ENCODE data around the gene JMJD4.

Gene JMJD4

DNA sequence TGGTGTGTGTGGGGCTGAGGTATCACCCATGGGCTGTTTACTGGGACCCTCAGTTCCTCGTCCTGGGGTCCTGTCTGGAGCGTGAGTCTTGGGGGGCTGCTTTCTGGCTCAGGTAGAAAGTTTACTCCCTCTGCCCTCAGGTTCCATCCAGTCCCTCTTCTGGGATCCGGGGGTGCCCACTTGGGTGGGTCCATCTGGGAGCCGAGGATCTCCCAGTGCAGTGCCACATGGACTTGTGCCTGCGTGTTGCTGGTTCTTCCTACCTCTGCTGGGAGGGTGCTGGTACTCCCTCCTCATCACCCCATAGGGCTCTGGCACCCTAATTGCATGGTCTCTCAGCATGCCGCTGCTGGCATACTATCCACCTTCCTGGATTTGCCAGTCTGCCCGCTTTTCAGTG, 14.1 kb upstream of the JMJD4 start:
- DNase-seq (ENCODE audit: low read depth) = no peak

DNA sequence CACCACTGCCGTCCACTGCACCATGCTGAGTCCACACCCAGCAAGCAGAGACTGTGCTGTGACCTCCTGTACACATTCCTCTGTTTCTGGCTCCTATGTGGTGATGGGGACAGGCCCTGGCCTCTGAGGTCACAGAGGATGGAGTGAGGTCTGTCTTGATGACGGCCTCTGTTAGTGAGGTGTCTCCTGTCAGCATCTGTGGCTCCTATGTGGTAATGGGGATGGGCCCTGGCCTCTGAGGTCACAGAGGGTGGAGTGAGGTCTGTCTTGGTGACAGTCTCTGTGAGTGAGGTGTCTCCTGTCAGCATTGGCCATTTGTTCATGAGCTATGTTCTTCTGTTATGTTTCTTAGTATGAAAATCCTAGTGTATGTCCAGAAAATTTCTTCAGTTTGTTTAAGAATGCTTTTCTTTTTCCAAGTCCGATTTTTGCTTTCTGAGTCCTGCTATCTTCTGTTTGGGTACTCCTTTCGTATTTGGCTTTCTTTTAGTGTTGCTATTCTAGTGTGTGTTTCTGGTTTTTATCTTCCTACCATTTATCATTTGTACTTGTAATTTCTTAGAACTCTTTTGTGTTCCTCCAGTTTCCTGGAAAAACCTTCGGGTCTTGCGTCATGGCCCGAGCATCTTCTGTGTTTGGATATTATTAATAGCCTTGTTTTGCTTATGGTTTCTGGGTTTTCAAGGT, 13.5 kb upstream of the JMJD4 start:
- DNase-seq (ENCODE audit: low read depth) = no peak

DNA sequence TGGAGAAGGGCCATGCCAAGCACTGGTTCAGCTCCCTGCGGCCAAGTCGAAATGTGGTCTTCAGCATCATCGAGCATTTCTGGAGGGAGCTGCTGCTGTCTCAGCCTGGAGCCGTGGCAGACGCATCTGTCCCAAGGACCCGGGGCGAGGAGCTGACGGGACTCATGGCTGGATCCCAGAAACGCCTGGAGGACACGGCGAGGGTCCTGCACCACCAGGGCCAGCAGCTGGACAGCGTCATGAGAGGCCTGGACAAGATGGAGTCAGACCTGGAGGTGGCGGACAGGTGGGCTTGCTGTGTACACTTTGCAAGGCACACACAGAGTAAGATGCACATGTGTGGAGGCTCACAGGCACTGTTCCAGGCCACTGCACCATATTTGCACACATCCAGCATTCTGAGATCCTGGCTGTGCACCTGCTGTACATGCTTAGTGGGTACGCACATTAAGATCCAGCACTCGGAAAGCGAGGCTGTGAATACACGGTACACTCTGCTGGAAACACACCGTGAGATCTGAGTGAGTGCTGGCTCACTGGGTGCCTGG, 12.9 kb upstream of the JMJD4 start:
- DNase-seq (ENCODE audit: low read depth) = no peak

DNA sequence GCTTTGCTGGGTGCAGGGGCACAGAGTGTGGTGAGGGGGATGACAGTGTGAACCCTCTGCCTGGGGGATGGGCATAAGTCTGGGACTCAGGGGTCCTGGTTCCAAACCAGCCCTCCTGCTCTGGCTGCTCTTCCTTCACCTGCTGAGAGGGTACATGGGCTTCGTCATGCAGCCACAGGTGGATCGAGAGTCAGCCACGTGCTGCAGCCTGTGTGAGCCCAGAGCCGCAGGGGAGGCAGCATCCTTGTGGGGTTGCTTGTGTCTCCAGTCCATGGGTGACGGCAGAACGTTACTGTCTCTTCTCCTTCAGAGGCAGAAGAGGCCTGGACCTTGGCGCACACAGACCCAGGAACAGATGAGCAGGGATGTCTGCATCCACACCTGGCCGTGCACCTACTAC, 12.3 kb upstream of the JMJD4 start:
- DNase-seq (ENCODE audit: low read depth) = no peak

DNA sequence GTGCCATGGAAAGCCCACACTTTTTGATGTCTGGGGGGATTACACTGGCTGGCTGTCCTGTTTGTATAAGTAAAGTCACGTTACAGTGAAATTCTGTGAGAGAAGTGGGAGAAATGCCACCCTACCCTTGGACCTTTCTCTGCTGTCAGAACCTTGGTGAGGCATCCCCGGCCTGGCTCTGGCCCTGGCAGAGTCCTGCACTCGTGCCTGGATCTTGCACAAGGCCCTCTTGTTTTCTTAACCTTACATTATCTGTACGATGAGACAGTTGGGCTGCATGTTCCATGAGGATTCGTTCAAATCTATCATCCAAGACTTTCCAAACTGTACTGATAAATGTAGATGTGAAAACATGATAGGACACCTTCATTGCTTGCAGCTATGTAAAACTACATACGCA, 11.6 kb upstream of the JMJD4 start:
- no peak for DNase-seq (ENCODE audit: low read depth)

DNA sequence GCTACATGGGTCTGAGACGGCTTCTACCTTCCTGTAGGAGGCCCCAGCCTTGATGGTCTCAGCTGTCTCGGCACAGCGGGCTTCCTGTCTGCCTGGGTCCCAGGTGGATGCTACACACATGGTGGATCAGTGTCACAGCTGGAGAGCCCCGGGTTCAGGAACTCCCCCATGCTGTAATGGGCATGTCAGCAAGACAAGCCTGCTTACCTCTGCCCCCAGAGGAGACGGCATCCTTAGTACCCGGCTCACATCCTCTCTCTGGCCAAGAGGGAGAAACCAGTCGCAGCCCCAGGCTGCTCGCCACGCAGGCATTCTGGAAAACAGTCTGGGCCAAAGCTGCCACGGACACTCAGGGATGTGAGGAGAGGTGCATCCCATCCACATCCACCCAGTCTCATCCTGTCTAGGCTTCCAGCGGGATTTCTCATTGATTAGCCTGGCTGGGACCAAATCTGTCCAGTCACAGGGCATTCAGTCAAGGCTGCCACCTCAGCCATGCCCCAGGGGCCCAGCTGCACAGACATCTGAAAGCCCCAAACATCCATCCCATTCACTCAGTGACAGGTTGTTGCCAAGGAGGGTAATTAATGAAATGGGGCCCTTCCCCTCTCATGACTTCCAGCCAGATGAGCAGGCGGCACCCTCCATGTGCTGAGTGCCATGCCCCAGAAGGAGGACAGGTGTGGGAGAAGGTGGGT, 10.6 kb upstream of the JMJD4 start:
- no peak for DNase-seq (ENCODE audit: low read depth)

DNA sequence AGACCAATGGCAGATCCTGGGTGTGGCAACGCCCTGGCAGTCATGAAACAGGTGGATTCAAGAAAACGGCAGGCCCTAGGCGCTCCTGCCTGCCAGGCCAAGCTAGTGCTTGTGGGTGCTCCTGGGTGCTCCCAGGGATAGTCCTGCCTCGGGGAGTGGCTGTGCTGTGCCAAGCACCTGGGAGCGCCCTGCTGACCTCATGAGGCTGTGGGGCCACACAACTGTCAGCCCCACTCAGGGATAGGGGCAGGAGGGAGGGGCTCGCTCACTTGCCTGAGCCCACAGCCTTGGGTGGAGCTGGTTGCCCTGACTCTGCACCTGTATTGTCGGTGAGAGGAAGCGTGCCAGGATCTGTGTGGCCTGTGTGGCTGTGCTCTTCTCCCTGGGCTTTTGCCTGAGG, 9.6 kb upstream of the JMJD4 start:
- DNase-seq (ENCODE audit: low read depth) = no peak

DNA sequence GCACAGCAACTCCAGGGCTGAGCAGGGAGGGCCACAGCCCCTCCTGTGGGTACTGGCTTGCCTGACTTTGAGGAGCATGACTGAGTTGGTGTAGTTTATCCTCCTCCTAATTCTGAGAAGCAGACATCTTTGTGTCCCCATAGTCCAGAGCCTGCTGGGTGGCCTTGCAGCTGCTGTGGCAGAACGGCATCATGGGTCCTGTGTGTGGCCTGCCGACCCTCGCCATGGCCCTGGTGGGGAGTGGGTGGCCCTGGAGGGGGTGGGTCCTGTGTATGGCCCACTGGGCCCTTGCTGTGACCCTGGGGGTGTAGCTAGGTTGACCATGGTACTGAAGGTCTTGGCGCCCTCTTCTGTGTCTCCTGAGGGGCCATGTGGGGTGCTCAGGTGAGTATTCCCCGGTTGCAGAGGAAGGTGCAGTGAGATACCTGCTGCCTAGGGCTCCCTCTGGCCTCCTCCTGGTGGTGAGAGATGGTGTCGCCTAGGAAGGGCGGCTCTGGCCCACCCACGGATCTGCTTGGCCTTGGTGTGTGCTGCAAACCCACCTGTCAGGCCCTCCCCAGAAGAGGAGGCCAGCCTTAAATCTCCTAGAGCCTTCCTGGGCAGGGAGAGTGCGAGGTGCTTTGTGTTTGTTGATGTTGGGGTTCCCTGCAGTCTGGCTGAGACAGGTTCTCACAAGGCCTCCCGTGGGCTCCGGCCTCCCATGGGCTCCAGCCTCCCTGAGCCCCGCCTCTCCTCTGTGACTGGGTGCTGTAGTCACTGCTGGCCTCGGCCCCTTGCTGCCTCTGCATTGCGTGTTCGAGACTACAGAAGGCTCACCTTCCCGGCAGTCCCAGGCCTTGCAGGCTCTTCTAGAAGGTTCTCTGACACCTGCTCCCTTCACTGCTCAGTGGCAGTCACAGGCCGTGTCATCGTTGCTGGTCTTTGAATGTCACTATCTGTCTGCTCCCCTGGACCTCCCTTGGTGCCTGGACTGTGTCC, 7.9 kb upstream of the JMJD4 start:
- no peak for DNase-seq (ENCODE audit: low read depth)

DNA sequence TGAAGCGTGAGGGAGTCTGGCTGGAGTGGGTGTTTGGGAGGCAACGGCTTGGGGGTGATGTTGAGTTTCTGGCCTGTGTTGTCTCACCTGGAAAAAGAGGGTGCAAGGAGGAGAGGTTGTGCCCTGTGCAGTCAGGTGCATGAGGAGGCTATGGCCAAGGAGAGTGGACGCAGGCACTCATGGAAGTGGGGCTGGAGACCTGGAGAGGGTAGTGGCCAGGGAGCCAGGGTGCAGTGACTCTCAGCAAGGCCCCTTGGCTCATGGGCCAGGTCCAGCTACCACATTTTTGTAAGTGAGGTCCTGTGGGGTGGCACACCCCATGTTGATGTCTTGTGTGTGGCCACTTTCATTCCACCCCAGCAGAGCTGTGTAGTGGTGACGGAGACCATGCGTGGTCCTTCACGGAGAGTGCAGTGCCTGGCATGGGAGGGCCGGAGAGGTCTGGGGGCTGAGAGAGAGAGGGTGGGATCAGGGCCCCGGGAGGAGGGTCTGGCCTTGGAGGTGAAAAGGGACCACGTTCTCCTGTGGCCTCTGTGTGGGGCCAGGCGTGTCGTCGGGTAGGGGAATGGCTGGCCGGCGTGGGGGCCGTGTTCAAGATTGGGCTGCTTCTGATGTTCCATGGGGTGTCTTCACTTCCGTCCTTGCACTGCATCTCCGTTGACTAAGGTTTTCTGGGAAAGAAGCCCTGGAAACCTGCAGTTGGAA, 6.2 kb upstream of the JMJD4 start:
- no peak for DNase-seq (ENCODE audit: low read depth)

DNA sequence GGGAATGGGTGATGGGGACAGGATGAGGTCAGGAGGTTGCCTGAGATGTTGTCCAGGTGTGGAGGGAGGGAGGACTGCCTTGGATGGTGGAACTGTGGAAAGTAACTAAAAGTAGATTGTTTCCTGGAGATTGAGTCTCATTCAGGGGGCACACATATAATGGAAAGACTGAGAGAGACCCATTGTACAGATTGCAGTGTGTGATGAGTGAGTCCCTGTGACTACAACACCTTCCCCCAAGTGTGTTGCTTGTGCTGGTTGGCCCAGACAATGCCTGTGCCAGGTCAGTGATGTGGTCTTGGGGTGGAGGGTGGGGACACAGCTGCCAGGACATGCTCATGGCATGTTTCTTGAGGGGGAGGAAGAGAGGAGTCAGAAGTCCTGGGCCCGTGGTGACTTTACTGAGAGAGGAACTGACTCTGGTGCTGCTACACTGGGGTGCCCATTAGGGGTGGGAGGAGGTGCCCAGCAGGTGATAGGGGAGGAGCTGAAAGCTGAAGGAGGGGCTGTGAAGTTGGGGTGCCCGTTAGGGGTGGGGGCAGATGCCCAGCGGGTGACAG, 5.4 kb upstream of the JMJD4 start:
- no peak for DNase-seq (ENCODE audit: low read depth)

DNA sequence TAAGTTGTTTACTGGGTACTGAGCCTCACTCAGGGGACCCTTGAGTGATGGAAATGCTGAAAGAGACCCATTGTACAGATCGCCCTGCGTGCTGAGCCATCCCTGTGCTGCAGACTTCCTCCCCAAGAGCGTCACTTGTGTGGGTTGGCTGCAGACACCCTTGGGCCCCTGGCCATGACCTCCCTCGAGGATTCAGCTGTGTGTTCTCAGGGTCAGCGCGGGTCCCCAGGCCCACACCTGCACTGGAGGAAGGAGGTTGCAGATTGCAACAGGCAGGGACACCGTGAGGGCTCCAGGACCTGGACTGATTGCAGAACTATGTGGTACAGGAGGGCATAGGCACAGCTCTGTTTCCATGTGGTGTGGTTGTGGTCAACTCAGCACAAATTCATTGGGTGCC, 4.5 kb upstream of the JMJD4 start:
- no peak for DNase-seq (ENCODE audit: low read depth)

DNA sequence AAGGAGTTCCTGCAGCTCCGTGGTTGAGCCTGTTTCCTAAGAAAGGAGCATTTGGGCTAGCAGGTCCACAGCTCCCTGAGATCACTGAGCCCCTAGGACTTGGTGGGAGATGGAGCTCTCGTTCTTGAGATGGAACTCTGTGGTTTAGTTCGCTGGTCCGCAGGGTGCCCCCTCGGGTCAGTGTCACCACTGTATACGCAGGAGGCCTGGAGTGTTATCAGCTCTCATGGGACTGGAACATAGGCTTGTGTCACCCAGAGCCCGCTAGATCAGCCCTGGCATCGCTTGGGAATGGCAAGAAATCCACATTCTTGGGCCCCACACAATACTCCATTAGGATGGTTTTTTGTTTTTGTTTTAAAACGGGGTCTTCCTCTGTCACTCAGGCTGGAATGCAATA, 3.7 kb upstream of the JMJD4 start:
- no peak for DNase-seq (ENCODE audit: low read depth)

DNA sequence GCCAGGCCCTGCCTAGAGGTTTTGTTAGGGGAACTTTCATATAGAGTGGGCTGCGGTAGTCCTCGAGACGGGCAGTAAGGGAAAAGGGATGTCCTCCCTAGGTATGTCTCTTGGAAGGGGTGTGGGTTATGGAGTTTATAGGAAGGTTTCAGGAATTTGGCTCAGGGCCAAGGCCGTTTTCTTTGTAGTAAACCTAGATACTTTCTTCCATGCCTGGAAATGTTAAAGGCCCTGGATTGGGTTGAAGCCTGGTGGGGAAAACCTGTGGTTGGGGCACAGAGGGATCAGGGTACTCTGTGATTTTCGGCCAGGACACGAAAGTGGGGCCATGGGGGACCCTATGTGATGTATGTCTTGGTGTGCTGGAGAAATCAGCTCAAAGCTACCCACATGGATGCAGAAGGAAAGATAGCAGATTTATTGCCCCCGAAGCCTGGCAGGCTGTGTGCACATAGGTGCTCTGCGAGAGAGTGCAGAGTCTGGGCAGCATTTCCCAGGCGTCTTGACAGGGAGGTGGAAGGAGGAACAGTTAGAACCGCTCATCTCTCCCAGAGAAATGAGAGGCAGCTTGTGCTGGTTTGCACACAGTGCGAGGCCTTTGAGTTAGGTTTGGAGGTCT, 1.8 kb upstream of the JMJD4 start:
- no peak for DNase-seq (ENCODE audit: low read depth)

DNA sequence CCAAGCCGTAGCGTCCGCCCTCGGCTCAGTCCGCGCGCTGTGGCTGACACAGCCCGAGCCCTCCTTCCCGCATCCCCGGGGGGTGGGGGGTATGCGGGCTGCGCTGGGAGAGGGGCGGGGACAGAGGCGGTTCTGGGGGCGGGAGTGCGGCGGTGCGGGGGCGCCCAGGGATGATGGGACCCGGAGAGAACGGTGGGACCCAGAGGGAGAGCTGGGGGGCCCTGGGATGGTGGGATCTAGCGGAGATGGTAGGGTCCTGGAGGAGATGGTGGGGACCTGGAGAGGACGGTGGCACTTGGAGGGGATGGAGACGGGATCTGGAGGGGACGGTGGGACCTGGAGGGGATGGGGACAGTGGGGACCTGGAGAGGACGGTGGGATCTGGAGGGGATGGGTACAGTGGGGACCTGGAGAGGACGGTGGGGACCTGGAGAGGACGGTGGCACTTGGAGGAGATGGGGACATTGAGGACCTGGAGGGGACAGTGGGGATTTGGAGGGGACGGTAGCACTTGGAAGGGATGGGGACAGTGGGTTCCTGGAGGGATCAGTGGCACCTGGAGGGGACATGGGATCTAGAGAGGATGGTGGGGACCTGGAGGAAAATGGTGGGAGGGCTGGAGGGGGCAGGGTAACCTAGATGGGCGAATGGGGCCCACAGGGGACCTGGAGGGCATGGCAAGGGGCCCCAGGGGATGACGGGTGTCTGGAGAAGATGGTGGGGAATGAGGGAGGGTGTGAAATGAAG, 610 bp upstream of the JMJD4 start:
- no peak for DNase-seq (ENCODE audit: low read depth)

DNA sequence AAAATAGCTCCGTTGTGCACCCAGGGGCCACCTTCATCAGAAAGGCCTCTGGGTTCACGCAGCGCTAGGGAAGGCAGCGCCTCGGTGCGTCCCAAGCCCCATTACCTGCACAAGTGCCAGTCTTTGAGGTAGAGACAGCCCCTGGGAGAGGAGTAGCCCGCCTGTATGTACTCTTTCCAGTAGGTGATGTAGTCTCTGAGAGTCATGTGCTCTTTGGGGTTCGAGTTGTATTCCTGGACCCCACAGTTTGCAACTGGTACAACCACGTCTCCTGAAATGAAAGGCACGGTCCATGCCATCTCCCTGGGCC, 601 bp downstream of the JMJD4 start:
- no peak for DNase-seq (ENCODE audit: low read depth)

DNA sequence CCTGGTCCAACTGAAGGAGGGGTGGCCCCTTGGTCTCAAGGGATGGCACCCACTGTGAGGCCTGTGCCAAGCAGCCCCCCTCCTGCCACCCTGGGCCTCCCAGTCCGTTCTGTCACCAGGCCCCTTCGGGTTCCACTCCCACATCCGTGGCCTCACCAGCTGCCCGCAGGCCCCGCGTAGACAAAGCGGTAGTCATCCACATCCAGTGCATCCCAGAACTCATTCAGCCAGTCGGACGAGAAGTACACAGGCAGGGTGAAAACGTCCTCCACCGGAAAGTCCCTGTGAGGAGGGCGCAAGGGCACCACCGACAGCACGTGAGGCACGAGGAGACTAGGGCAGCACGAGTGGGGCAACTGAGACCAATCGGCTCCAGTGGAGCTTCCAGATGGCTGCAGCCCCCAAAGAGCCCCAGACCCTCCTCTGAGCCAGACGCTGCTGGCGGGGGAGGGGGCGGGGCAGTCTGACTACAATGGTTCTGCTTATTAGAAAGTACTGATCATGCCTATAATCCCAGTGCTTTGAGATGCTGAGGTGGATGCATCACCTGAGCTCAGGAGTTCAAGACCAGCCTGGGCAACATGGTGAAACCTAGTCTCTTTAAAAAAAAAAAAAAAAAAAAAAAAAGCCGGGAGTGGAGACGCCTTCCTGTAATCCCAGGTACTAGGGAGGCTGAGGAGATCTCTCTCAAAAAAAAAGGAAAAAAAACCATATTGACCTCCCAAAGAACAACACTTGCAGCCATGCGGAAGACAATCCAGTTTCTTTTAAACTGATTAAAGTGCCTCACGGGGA, 1.2 kb downstream of the JMJD4 start:
- no peak for DNase-seq (ENCODE audit: low read depth)

DNA sequence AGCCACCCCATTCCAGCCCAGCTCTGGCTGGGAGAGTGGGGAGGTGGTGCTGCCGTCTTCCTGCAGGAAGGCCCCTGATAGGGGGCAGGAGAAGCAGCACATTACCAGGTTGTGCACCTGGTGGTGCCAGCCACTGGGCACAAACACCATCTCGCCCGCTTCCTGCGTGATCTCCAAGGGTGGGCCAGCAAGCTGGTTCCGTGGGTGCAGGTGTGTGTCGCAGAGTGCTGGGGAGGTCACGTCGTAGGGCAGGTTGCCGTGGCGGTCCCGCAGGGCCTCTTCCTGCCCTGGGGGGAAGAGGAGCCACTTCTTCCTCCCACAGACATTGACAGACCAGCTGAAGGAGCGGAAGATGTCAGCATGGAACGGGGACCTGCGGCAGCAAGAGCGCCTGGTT, 1.8 kb downstream of the JMJD4 start:
- DNase-seq (ENCODE audit: low read depth) = no peak

DNA sequence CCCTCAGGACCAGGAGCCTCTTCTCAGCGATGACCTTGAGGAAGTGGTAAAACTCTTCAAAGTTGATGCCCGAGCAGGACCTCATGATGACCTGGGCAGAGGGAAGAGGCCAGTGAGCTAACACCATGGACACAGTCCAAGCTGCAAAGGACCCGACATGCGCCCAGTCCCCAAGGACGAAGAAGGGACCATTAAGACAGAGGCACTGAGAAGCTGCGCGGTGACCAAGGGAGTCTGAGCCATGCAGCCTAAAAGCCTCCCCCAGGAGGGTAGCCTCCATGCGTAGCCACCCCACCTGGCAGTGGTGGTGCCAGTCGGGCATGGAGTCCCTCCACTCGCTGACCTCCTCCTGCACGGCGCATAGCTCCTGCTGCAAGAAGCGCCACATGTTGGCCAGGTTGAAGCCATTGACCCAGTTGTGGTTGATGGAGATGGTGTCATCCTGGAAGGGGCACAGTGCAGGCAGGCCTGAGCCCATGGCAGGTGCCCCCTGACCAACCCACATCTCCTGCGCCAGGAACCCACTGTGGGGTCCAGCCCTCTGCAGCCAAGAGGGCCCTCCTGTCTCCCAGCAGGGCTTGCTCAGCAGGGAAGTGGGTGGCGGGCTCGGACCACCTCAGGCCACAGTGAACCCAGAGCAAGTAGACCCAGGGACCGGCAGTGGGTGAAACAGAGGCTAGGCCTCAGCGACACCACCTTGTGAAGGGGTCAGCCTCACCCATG, 2.4 kb downstream of the JMJD4 start:
- DNase-seq (ENCODE audit: low read depth) = no peak
